Measurements from ENCODE around the gene LRRC1.
A peak's percentile ranks its signal among the peaks of the same experiment; 100 is the strongest.

The LRRC1 gene

GRCh38 chr6:53793318-53794136 lies 1.3 kb upstream of the LRRC1 start:
- H3K27ac ChIP-seq (ENCODE audit: low read length), result peak overlapping the region; percentile 95
- ATAC-seq (ENCODE audit: insufficient read depth, low read depth), result no peak
- peaks cover 11% of the 10 kb centered on the region for H3K9me3 ChIP-seq (ENCODE audit: insufficient read depth, low read length, severe bottlenecking)
- DNase-seq, result peak; percentile 61
- H3K4me1 ChIP-seq (ENCODE audit: insufficient read depth, low read length), result peaks cover 44% of the 10 kb centered on the region
- peak overlapping the region; percentile 85 for H2AFZ ChIP-seq (ENCODE audit: low read depth, low read length)
- H3K4me2 ChIP-seq (ENCODE audit: insufficient read depth, low read length), result peak overlapping the region; percentile 94
- TF ChIP-seq CTCF (IDR thresholded peaks at IDR 0.05; ENCODE audit: borderline replicate concordance, extremely low read depth, low read length, poor library complexity, severe bottlenecking) (no peak), EZH2 (IDR thresholded peaks at IDR 0.05; ENCODE audit: borderline replicate concordance, low read depth, low read length, severe bottlenecking) (no peak)
- peaks cover 39% of the 10 kb centered on the region for H3K79me2 ChIP-seq (ENCODE audit: insufficient read depth, low read length)
- peaks cover 19% of the 10 kb centered on the region; the same call in 1 of the 2 replicates for H4K20me1 ChIP-seq (ENCODE audit: insufficient read depth, low read length)
- H3K9ac ChIP-seq (ENCODE audit: low read depth, low read length), result peak overlapping the region; percentile 80
- H3K4me3 ChIP-seq (ENCODE audit: low read depth in 1 of 2, low read length in 2 of 2), result peak overlapping the region; percentile 68 to 82; a peak in 3 of 4 replicates
- H3K36me3 ChIP-seq (ENCODE audit: insufficient read depth, low read length), result no peaks in the 10 kb centered on the region; the same call in 1 of the 2 replicates
- no peaks in the 10 kb centered on the region for H3K27me3 ChIP-seq (ENCODE audit: insufficient read depth, low read length, poor library complexity)

GRCh38 chr6:53794137-53794719 lies 577 bp upstream of the LRRC1 start:
- Histone ChIP-seq H3K9ac (ENCODE audit: low read depth, low read length) (peak overlapping the region; percentile 80), H3K27ac (ENCODE audit: low read length) (peak overlapping the region; percentile 95)

GRCh38 chr6:53795340-53795701 lies 516 bp downstream of the LRRC1 start:
- H3K27me3 ChIP-seq (ENCODE audit: insufficient read depth, low read length, poor library complexity), result no peaks in the 10 kb centered on the region
- peak overlapping the region; percentile 80 for H3K9ac ChIP-seq (ENCODE audit: low read depth, low read length)
- H3K4me1 ChIP-seq (ENCODE audit: insufficient read depth, low read length), result peaks cover 59% of the 10 kb centered on the region
- peak overlapping the region; percentile 94 for H3K4me2 ChIP-seq (ENCODE audit: insufficient read depth, low read length)
- DNase-seq (no peak), ATAC-seq (ENCODE audit: insufficient read depth, low read depth) (no peak)
- H3K4me3 ChIP-seq (ENCODE audit: low read depth in 1 of 2, low read length in 2 of 2), result peak overlapping the region; percentile 68 to 82
- H2AFZ ChIP-seq (ENCODE audit: low read depth, low read length), result peak overlapping the region; percentile 80
- peaks cover 57% of the 10 kb centered on the region for H3K79me2 ChIP-seq (ENCODE audit: insufficient read depth, low read length)
- no peak for TF ChIP-seq EZH2 (IDR thresholded peaks at IDR 0.05; ENCODE audit: borderline replicate concordance, low read depth, low read length, severe bottlenecking)
- peak; percentile 5 for TF ChIP-seq CTCF (IDR thresholded peaks at IDR 0.05; ENCODE audit: borderline replicate concordance, extremely low read depth, low read length, poor library complexity, severe bottlenecking)
- no peaks in the 10 kb centered on the region; the same call in 1 of the 2 replicates for H3K36me3 ChIP-seq (ENCODE audit: insufficient read depth, low read length)
- H4K20me1 ChIP-seq (ENCODE audit: insufficient read depth, low read length), result peaks cover 30% of the 10 kb centered on the region; the same call in 1 of the 2 replicates
- no peaks in the 10 kb centered on the region for H3K9me3 ChIP-seq (ENCODE audit: insufficient read depth, low read length, severe bottlenecking)
- peak overlapping the region; percentile 95 for H3K27ac ChIP-seq (ENCODE audit: low read length)

More at GRCh38 chr6:53794137-53794719, 577 bp upstream of the LRRC1 start:
- DNase-seq (peak; percentile 96), ATAC-seq (ENCODE audit: insufficient read depth, low read depth) (peak; percentile 82)
- Histone ChIP-seq H3K27me3 (ENCODE audit: insufficient read depth, low read length, poor library complexity) (no peaks in the 10 kb centered on the region), H3K79me2 (ENCODE audit: insufficient read depth, low read length) (peaks cover 46% of the 10 kb centered on the region), H3K4me2 (ENCODE audit: insufficient read depth, low read length) (peak overlapping the region; percentile 94), H3K36me3 (ENCODE audit: insufficient read depth, low read length) (no peaks in the 10 kb centered on the region; the same call in 1 of the 2 replicates), H3K9me3 (ENCODE audit: insufficient read depth, low read length, severe bottlenecking) (peaks cover 7% of the 10 kb centered on the region), H3K4me1 (ENCODE audit: insufficient read depth, low read length) (peaks cover 51% of the 10 kb centered on the region), H3K4me3 (ENCODE audit: low read depth in 1 of 2, low read length in 2 of 2) (peak overlapping the region; percentile 68 to 82), H2AFZ (ENCODE audit: low read depth, low read length) (peak overlapping the region; percentile 85), H4K20me1 (ENCODE audit: insufficient read depth, low read length) (peaks cover 23% of the 10 kb centered on the region; the same call in 1 of the 2 replicates)
- TF ChIP-seq EZH2 (IDR thresholded peaks at IDR 0.05; ENCODE audit: borderline replicate concordance, low read depth, low read length, severe bottlenecking), result no peak
- TF ChIP-seq CTCF (IDR thresholded peaks at IDR 0.05; ENCODE audit: borderline replicate concordance, extremely low read depth, low read length, poor library complexity, severe bottlenecking), result peak; percentile 60

Measured in DND-41 (cell line).